Activated CD4-positive, alpha-beta T cell treated with anti-CD3 and anti-CD28 coated beads, Interleukin-2, amount 50 U/mL, for 1 hour (primary cell): ENCODE results near the gene HIF3A.
"Not testable (repeated sequence)": the region's sequence is repeated elsewhere in the genome, so short reads cannot be mapped to it uniquely, and the experiment has no call there.

ENCODE experiments used
- DNase-seq: peaks from one replicate; pipeline ENCODE4 v3.0.0-alpha.2; 2020

HIF3A gene

GRCh38 chr19:46365561-46365960 is 68.7 kb downstream of the HIF3A start:
- no peak for DNase-seq

DNA sequence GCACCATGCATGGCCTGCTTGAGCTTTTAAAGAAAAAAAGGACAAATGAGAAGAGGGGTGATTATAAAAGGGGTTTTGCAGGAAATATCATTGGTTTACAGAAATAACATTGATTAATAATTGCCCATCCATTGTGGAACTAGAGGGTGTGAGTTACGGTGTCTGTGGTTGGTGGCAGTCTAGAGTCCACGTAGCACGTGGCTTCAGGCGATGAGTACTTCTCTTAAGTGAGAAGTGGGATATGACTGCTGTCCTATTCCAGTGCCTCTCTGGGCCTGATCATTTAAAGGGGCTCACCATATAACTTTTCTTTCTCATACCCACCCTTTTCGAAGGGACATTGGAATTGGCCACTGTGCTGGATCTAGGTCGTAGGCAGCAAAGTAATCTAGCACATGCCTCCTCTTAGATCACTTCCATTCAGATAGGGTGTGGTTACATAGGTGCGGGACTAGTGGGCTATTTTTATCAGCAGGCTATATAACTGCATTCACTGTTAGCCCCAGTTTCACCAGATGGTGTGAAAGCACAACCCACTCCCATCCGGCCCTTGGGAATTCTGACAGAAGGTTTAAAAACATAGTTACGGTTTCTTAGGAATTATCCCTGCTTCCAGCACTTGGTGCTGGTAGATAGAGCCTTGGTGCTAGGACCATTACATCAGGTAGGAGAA is 69.9 kb downstream of the HIF3A start:
- no peak for DNase-seq

GRCh38 chr19:46367426-46367825 is 70.6 kb downstream of the HIF3A start:
- DNase-seq = no peak

DNA sequence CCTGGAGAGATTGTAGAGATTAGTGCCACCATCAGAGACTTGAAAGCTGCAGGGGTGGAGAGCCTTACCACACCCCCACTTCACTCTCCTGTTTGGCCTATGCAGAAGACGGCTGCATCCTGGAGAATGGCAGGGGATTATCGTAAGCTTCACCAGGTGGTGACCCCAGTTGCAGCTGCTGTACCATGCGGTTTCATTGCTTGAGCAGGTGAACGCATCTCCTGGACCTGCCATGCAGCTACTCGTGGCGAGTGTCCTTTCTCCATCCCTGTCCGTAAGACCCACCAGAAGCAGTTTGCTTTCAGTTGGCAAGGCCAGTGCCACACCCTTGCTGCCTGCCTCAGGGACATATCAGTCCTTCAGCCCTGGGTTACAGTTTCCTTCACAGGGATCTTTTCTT is 71.3 kb downstream of the HIF3A start:
- no peak for DNase-seq

DNA sequence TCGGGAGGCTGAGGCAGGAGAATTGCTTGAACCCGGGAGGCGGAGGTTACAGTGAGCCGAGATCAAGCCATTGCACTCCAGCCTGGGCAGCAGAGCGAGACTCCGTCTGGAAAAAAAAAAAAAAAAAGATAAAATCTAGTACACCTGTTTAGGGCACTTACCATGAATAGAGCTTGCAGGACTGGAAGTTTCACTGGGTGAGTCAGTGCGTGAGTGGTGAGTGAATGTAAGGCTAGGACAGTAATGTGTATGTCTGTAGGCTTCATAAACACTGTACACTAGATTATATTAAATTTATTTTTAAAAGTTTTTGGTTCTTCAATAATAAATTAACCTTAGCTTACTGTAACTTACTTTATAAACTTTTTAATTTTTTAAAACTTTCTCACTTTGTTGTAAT is 73.0 kb downstream of the HIF3A start:
- DNase-seq = no peak

DNA sequence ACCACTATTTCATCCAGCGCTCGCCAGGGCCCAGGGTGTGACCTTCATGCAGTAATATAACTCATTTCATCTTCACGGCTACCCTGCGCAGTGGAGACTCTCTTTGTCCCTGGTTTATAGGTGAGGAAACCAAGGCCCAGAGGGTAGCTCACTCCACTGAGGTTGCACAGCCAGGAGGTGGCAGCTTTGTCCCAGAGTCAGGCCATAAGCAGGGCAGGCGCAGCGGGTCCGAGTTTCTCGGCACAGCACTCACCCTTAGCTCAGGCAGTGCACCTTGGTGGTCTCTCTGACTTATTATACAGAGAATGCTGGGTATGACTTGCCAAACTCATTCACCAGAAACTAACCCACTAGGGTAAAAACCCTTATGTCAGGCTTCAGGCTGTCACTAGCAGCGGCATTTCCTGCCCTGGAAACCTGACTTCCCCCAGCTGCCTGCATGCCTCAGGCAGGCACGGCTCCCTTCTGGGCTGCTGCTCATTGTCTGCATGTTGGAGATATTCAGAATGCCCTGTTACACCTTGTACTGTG is 74.6 kb downstream of the HIF3A start:
- DNase-seq = no peak

- DNase-seq = no peak
These were observed 76.2 kb downstream of the HIF3A start for GRCh38 chr19:46372901-46373490.

GRCh38 chr19:46373491-46374359 is 76.9 kb downstream of the HIF3A start:
- DNase-seq = no peak

GRCh38 chr19:46374536-46375475 is 78.0 kb downstream of the HIF3A start:
- DNase-seq = no peak

GRCh38 chr19:46375476-46376067 is 78.7 kb downstream of the HIF3A start:
- not testable (repeated sequence) for DNase-seq

DNA sequence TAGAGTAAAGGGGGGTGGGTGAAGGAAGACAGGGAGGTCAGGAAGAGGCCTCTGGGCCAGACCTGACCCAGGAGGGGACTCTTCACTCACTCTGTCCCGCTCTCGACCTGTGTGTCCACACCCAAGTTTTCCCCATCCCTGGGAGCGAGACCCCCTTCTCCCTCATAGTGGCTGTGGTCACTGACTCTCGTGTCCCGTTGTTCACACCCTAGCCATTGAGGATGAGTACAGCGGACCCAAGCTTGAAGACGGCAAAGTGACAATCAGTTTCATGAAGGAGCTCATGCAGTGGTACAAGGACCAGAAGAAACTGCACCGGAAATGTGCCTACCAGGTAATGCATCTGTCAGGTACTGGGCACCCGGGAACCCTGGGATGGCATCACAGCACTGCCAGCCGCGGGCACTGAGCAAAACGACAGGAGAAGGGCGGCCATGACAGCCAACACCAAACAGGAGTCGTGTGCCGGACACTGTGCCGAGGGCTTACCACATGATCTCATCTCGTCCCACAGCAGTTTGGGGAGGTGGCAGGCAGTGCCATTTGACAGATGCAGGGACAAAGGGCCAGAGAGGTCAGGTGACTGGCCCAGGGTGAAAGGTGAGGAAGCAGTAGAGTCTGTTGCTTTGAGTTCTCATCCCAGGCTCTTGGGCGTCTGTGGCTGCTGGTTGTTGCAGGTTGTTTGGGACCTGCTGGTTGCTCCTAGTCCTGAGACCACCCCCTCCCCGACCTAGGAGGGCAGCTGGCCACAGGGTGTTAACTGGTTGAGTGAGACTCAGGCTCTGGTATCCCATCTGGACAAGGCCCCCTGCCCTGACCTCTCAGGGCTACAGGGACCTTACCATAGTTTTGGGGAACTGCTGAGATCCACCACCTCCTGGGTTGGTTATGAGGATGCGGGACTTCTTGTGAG is 79.7 kb downstream of the HIF3A start:
- no peak for DNase-seq

DNA sequence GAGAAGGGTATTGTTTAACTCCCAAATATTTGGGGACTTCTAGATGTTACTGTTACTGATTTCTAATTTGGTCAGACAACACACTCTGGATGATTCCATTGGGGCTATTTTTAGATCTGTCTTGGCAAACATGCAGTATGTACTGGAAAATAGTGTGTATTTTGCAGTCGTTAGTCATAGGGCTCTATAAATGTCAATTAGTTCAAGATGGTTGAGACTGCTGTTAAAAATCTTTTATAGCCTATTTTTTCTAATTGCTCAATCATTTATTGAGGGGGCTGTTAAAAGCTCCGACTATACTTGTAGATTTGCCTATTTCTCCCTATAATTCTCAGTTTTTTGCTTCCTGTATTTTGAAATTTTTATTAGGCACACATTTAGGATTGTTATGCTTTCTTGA is 81.4 kb downstream of the HIF3A start:
- no peak for DNase-seq

DNA sequence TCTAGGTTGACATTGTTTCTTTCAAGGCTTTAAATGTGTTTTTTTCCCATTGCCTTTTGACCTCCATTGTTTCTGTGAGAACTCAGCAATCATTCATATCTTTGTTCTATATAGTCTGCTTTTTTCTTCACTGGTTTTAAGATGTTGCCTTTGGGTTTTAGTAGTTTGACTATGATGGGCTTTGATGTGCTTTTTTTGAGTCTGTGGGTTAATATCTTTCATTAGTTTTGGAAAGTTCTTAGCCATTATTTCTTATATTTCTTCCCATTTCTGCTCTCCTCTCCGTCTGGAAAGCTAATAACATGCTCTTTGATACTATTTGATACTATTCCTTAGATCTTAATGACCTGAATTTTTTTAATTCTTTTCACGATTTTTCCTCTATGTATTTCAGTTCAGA is 83.8 kb downstream of the HIF3A start:
- DNase-seq = no peak

- no peak for DNase-seq
These were observed 84.5 kb downstream of the HIF3A start for GRCh38 chr19:46381346-46381745.

- no peak for DNase-seq
These were observed 85.0 kb downstream of the HIF3A start for GRCh38 chr19:46381756-46382345.

DNA sequence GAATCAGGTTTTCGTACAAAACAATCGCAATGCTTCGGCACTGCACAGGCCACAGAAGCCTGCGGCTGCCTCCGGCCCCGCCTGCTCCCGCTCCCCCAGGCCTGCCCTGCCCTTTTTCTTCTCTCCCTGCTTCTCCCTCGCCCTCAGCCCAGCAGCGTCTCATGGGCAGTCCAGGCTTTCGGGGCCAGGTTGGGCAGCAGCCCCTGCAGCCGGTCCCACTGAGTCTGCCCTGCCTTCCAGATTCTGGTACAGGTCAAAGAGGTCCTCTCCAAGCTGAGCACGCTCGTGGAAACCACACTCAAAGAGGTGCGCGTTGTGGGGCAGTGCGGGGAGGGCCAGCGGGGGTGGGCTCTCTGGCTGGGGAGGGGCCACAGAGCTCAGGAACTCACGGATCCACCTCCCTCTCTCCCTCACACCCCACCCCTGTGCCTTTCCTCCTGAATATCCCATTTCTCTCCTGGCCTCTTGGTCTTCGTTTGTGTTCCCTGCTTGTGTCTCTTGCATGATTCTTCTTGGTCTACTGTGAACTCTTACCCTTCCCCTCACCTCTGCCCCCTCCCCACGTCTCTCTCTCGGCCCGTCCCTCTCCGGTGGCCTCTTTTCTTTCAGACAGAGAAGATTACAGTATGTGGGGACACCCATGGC is 86.5 kb downstream of the HIF3A start:
- DNase-seq = no peak

GRCh38 chr19:46383846-46384245 is 87.0 kb downstream of the HIF3A start:
- DNase-seq = no peak

GRCh38 chr19:46384396-46384795 is 87.6 kb downstream of the HIF3A start:
- DNase-seq = no peak

- no peak for DNase-seq
These were observed 88.8 kb downstream of the HIF3A start for GRCh38 chr19:46385636-46386035.

- DNase-seq = no peak
These were observed 89.3 kb downstream of the HIF3A start for GRCh38 chr19:46386151-46386550.
